ENCODE data around the gene ERRFI1.

ERRFI1 gene

GRCh38 chr1:8017495-8018197 lies 8.5 kb downstream of the ERRFI1 start:
- no peak for DNase-seq

GRCh38 chr1:8016895-8017241 lies 9.2 kb downstream of the ERRFI1 start:
- DNase-seq, result no peak

- no peak for DNase-seq
These were observed 9.8 kb downstream of the ERRFI1 start for GRCh38 chr1:8016210-8016894.

- no peak for DNase-seq
These were observed 10.3 kb downstream of the ERRFI1 start for GRCh38 chr1:8015809-8016165.

GRCh38 chr1:8015036-8015808 lies 10.9 kb downstream of the ERRFI1 start:
- peak; percentile 67 for DNase-seq

GRCh38 chr1:8014381-8014988 lies 11.6 kb downstream of the ERRFI1 start:
- no peak for DNase-seq

GRCh38 chr1:8013800-8014199 lies 12.3 kb downstream of the ERRFI1 start:
- DNase-seq, result no peak

GRCh38 chr1:8013399-8013798 lies 12.7 kb downstream of the ERRFI1 start:
- DNase-seq, result no peak

- no peak for DNase-seq
These were observed 13.2 kb downstream of the ERRFI1 start for GRCh38 chr1:8012955-8013354.

- no peak for DNase-seq
These were observed 13.9 kb downstream of the ERRFI1 start for GRCh38 chr1:8011923-8012858.

- DNase-seq, result no peak
These were observed 15.1 kb downstream of the ERRFI1 start for GRCh38 chr1:8011016-8011415.

GRCh38 chr1:8010080-8010664 lies 15.9 kb downstream of the ERRFI1 start:
- DNase-seq, result no peak

GRCh38 chr1:8009043-8010002 lies 16.8 kb downstream of the ERRFI1 start:
- no peak for DNase-seq

GRCh38 chr1:8006037-8006963 lies 19.8 kb downstream of the ERRFI1 start:
- no peak for DNase-seq

- no peak for DNase-seq
These were observed 21.1 kb downstream of the ERRFI1 start for GRCh38 chr1:8004803-8005573.

GRCh38 chr1:8004113-8004802 lies 21.9 kb downstream of the ERRFI1 start:
- no peak for DNase-seq

GRCh38 chr1:8003438-8004112 lies 22.5 kb downstream of the ERRFI1 start:
- DNase-seq, result no peak

- no peak for DNase-seq
These were observed 23.2 kb downstream of the ERRFI1 start for GRCh38 chr1:8002921-8003320.
